ENCODE measurements around the gene PARD3. TPM values are rescaled to one million over a fixed set of nuclear protein-coding genes. Genes with fewer than 3 reads are reported as not detected.
A peak's percentile ranks its signal among the peaks of the same experiment; 100 is the strongest.

Gene PARD3
- total RNA-seq, 1 donor from 2014 or later = 97.8 TPM

DNA sequence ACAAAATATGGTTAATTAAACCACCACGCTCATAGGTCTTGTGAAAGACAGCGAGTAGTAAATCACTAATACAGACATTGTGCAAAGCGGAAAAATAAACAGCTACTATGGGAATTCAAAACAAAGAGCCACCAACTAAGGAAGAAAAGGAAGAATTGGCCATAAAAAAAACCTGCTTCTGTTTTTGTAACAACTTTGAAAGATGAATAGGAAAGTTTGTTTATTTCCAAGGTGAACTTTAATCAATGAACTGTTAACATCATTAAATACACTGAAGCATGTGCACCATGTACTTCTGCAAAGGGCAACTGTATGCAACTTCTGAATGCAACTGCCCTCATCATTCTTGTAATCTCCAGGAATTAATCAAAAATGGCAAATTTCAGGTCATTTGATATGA, 651.1 kb downstream of the PARD3 start:
- H3K4me3 ChIP-seq (ENCODE audit: low read depth, low read length) = no peak overlapping the region
- DNase-seq (ENCODE audit: low read depth) = no peak
- TF ChIP-seq, protein P1, sequence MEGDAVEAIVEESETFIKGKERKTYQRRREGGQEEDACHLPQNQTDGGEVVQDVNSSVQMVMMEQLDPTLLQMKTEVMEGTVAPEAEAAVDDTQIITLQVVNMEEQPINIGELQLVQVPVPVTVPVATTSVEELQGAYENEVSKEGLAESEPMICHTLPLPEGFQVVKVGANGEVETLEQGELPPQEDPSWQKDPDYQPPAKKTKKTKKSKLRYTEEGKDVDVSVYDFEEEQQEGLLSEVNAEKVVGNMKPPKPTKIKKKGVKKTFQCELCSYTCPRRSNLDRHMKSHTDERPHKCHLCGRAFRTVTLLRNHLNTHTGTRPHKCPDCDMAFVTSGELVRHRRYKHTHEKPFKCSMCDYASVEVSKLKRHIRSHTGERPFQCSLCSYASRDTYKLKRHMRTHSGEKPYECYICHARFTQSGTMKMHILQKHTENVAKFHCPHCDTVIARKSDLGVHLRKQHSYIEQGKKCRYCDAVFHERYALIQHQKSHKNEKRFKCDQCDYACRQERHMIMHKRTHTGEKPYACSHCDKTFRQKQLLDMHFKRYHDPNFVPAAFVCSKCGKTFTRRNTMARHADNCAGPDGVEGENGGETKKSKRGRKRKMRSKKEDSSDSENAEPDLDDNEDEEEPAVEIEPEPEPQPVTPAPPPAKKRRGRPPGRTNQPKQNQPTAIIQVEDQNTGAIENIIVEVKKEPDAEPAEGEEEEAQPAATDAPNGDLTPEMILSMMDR (conservative IDR thresholded peaks at IDR 0.05; ENCODE audit: low read depth, low read length) = no peak

DNA sequence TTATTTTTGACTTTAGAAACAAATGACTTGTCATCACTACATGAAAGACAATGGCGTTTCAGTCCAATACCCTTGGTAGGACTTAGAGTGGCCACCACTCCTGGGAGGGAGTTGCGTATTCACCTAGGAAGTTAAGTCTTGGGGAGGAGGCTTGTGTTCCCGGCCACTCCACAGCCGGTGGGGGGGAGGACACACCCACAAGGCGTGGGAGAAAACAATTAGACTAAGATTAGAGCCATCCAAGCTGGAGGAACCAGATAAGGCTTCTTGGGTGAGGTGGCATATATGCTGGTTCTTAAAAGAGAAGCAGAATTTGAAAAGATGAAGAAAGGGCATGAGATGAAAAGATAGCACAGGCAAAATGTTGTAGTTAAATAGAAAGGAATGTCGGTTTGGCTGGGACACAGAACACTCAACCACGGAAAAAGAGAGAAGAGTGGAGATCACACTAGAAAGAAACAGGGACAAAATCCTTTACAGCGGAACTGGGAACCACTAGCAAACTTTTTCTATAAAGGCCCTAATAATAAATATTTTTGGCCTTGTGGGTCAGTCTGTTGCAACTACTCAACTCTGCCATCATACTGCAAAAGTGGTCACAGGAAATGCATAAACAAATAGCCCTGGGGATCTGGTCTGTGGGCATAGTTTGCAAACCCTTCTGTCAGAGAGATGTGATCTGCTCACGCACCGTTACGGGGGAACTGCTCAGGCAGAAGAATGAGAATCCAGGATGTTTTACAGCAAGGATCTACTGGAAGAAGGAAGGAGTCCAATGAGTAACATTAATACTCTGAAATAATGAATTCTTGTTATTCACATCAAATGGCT, 651.8 kb downstream of the PARD3 start:
- no peak overlapping the region for H3K4me3 ChIP-seq (ENCODE audit: low read depth, low read length)
- TF ChIP-seq, protein P1 (conservative IDR thresholded peaks at IDR 0.05; ENCODE audit: low read depth, low read length) = no peak
- DNase-seq (ENCODE audit: low read depth) = no peak

DNA sequence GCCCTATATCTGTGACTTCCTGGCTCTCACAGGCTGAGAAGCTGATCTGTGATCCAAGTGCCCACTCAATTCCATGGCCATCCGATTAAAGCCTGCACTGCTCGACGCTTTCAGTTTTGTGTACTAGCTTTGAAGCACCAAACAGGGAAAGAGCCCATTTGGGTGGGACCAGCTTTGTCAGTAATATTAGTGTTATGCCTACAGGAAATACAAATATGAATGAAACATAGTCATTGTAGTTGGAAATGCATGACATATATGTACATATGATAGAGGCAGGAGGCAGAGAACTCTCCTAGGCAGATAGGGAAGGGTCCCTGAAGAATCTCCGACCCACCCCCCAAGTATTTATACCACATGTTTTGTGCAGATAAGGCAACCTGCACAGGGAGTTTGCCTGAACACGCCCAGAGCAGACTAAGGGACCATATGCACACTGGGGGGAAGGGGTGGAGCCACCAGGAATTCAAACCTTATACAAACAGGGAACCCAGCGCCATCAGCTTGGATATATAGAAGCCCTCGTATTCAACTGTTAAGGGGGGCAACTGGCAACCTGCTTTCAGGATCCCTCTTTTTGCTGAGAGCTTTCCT, 653.2 kb downstream of the PARD3 start:
- H3K4me3 ChIP-seq (ENCODE audit: low read depth, low read length) = no peak overlapping the region
- TF ChIP-seq, protein P1 (conservative IDR thresholded peaks at IDR 0.05; ENCODE audit: low read depth, low read length) = no peak
- DNase-seq (ENCODE audit: low read depth) = no peak

DNA sequence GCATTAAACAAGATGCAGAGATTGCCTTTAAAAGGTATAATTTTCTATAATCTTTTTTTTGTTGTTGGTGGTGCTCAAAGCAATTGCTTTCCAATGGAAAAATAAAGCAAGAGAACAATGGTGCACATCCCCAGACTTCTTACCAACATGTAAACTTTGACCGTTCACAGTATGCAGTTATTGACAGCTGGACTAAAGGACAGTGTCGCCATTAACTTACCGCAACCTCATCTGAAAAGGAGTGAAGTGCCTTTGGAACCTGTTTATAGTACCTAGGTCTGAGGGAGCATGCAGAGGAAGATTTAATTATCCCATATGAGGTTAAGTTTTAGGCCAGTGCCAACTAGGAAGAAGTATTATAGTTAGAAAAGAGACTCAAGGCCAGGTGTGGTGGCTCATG, 654.5 kb downstream of the PARD3 start:
- TF ChIP-seq, protein P1 (conservative IDR thresholded peaks at IDR 0.05; ENCODE audit: low read depth, low read length) = no peak
- no peak overlapping the region for H3K4me3 ChIP-seq (ENCODE audit: low read depth, low read length)
- no peak for DNase-seq (ENCODE audit: low read depth)

DNA sequence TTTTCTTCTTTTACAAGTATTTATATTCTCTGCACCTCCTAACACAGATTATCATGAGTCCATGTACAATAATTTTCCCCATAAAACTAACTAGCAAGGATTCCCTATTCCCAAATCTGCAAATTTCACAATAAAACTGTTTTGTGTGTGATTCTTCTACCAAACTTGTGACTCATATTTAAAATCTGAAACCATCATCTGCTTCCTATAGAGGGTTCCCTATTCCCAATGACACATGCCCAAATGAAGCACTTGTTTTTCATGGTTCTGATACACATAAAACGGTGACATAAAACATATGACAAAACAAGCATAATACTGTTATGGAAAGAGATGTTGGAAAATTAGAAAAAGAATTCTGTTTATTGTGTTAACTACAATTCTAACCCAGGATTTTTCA, 657.6 kb downstream of the PARD3 start:
- H3K4me3 ChIP-seq (ENCODE audit: low read depth, low read length) = no peak overlapping the region
- DNase-seq (ENCODE audit: low read depth) = no peak
- TF ChIP-seq, protein P1 (conservative IDR thresholded peaks at IDR 0.05; ENCODE audit: low read depth, low read length) = no peak

DNA sequence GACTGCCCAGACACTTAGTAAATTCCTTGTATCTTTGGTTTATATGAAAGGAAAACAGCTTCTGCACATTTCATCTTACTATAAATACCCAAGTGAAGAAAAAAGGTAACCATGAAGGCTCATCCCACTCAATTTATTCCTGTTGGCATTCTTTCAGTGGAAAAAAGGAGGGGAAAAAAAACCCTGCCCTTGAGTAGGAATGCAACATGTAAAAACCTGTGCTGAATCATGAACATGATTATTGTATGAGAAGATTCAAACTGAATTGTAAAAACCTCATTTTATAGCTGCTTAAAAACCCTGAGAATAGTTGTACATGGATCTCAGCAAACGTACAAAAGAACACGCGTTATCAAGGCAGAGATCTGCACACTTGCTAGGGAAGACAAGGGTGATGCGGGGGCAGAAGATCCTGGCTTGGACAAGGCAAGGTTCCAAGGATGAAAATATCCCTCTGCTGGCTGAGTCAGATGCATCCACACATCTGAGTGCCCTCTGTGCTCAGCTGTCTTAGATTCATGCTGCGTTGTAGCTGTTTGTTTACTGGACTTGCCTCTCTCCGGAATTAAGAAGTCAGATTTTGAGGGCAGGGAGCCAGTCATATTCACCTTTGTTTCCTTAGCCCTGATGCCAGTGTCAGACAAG, 658.2 kb downstream of the PARD3 start:
- no peak for DNase-seq (ENCODE audit: low read depth)
- TF ChIP-seq, protein P1 (conservative IDR thresholded peaks at IDR 0.05; ENCODE audit: low read depth, low read length) = peak; percentile 32
- no peak overlapping the region for H3K4me3 ChIP-seq (ENCODE audit: low read depth, low read length)
